Spleen (tissue), 11 donors: ENCODE results near the gene ENOX1. TPM values are rescaled to one million over a fixed set of nuclear protein-coding genes. Genes with fewer than 3 reads are reported as not detected.

ENCODE experiments used
- DNase-seq: peaks from one replicate; pipeline ENCODE4 v3.0.0-alpha.2; 2020
- H3K27ac ChIP-seq, 8 donors: fragments of 200-600 bp; sonication (generic) in 7 of 8; 1 replicate in 4 of 8; 2 replicates in 4 of 8; pipeline versions ENCODE4 v1.5.0 to v1.8.0; 2016 to 2021; ENCODE audit warnings: inconsistent platforms in 4 of 8, mild to moderate bottlenecking in 4 of 8, moderate library complexity in 1 of 8
- H3K27me3 ChIP-seq, 7 donors: fragments of 200-600 bp; sonication (generic) in 6 of 7; replicated peaks in 1 of 7; 1 replicate in 4 of 7; 2 replicates in 3 of 7; pipeline versions ENCODE4 v1.5.0 to v1.8.0; 2016 to 2021; ENCODE audit warnings: inconsistent platforms in 3 of 7, mild to moderate bottlenecking in 1 of 7
- H3K36me3 ChIP-seq, 6 donors: fragments of 200-600 bp; sonication (generic) in 5 of 6; 1 replicate in 4 of 6; 2 replicates in 2 of 6; pipeline versions ENCODE4 v1.5.0 to v1.8.0; 2016 to 2021; ENCODE audit warnings: inconsistent platforms in 2 of 6
- H3K4me1 ChIP-seq, 6 donors: fragments of 200-600 bp; sonication (generic) in 5 of 6; 1 replicate in 3 of 6; 2 replicates in 3 of 6; pipeline versions ENCODE4 v1.5.0 to v1.8.0; 2016 to 2021; ENCODE audit warnings: inconsistent platforms in 3 of 6
- H3K4me3 ChIP-seq, 8 donors: fragments of 200-600 bp; sonication (generic) in 7 of 8; 1 replicate in 4 of 8; 2 replicates in 4 of 8; pipeline versions ENCODE4 v1.5.0 to v1.8.0; 2016 to 2021; ENCODE audit warnings: inconsistent platforms in 4 of 8, mild to moderate bottlenecking in 4 of 8, moderate library complexity in 2 of 8
- H3K9me3 ChIP-seq, 8 donors: fragments of 200-600 bp; sonication (generic) in 7 of 8; 1 replicate in 4 of 8; 2 replicates in 4 of 8; pipeline versions ENCODE4 v1.5.0 to v1.8.0; 2016 to 2021; ENCODE audit warnings: inconsistent platforms in 4 of 8
- CTCF ChIP-seq, 11 experiments: fragments of 200-600 bp in 7 of 11; fragments of 450-650 bp in 4 of 11; sonication (generic) in 4 of 11; IDR thresholded peaks in 8 of 11; conservative IDR thresholded peaks in 3 of 11; 1 replicate in 7 of 11; 2 replicates in 4 of 11; pipeline versions ENCODE4 v1.4.0 to v1.8.0; 2016 to 2021; ENCODE audit warnings: antibody characterized with exemption in 11 of 11, inconsistent platforms in 4 of 11, mild to moderate bottlenecking in 1 of 11
- POLR2A ChIP-seq, 3 donors: fragments of 450-650 bp; IDR thresholded peaks; one replicate each; pipeline ENCODE4 v1.5.1; 2017; ENCODE audit warnings: antibody characterized with exemption in 3 of 3, mild to moderate bottlenecking in 1 of 3
- POLR2AphosphoS5 ChIP-seq, 3 donors: sonication (generic); formaldehyde crosslinking; IDR thresholded peaks; one replicate each; pipeline ENCODE4 v1.5.1; 2017; ENCODE audit warnings: antibody characterized with exemption in 3 of 3
- WGBS, 5 donors: extraction: QIAGEN DNeasy Blood & Tissue Kit in 3 of 5; methylation state at CpG; one replicate each; pipeline versions ENCODE4 v1.1.5 to v1.1.7; 2013 to 2018; 5-methylcytosine and 5-hydroxymethylcytosine counted together
- intact Hi-C: fragments of 100-400 bp; cut with DNase I; formaldehyde crosslinking; loops from one replicate; pipeline ENCODE4 v1.15.0; 2023; ENCODE audit warnings: low total_unique reads
- polyA plus RNA-seq, 3 donors: library from polyadenylated mRNA; stranded (reverse); fragments of 200-250 nt; gene quantifications; one replicate each; pipeline ENCODE4 v1.2.1, GENCODE V29; 2013
- total RNA-seq, 7 donors: library from RNA; depleted of rRNA in 3 of 7; stranded (reverse); fragments of >200 nt in 3 of 7; fragmentation: NEBNext Ultra II Directional in 4 of 7; extraction: Animal tissue kit (Norgen Biotek cat#: 25700) in 4 of 7; gene quantifications; one replicate each; pipeline versions ENCODE4 v1.1.0 to v1.2.1, GENCODE V29; 2016 to 2021
- donor health status: healthy with polysubstance abuse.
- donor health status: DM: no; HTN: no; CAD: no; lungs with moderate emphysema.
- donor health status: DM: no; HTN: no; CAD: no.
- donor health status: Bipolar disorder and iron deficiency.
- donor health status: healthy.
- donor health status: DM: no; HTN: no; CAD: no.
- donor health status: DM: yes; HTN: yes; CAD: no.

Gene ENOX1
- total and polyA plus RNA-seq, 10 donors, result 0.42 to 1.3 (median 0.54) TPM; not detected in 1

GRCh38 chr13:43240278-43240677, 546.5 kb downstream of the ENOX1 start:
- Histone ChIP-seq H3K27ac (no peak overlapping the region), H3K9me3 (no peaks in the 10 kb centered on the region), H3K4me1 (no peaks in the 10 kb centered on the region), H3K36me3 (no peaks in the 10 kb centered on the region), H3K4me3 (no peak overlapping the region), H3K27me3 (no peaks in the 10 kb centered on the region)
- intact Hi-C loops, result no loop called here
- TF ChIP-seq POLR2AphosphoS5 (IDR thresholded peaks at IDR 0.05) (no peak), POLR2A (IDR thresholded peaks at IDR 0.05) (no peak), CTCF (IDR thresholded peaks at IDR 0.05 in 8 of 11, conservative IDR thresholded peaks at IDR 0.05 in 3 of 11) (no peak)
- DNase-seq, result no peak

GRCh38 chr13:43239275-43239840, 547.4 kb downstream of the ENOX1 start:
- no peak for TF ChIP-seq POLR2AphosphoS5 (IDR thresholded peaks at IDR 0.05)
- H3K4me3 ChIP-seq, result no peak overlapping the region
- intact Hi-C loops, result no loop called here

GRCh38 chr13:43238341-43239083, 548.3 kb downstream of the ENOX1 start:
- no peak for DNase-seq

More at GRCh38 chr13:43239275-43239840, 547.4 kb downstream of the ENOX1 start:
- Histone ChIP-seq H3K4me1 (no peaks in the 10 kb centered on the region), H3K36me3 (no peaks in the 10 kb centered on the region), H3K27ac (no peak overlapping the region), H3K9me3 (no peaks in the 10 kb centered on the region), H3K27me3 (no peaks in the 10 kb centered on the region)
- no peak for DNase-seq

GRCh38 chr13:43237616-43238015, 549.2 kb downstream of the ENOX1 start:
- Histone ChIP-seq H3K36me3 (no peaks in the 10 kb centered on the region), H3K27ac (no peak overlapping the region), H3K4me1 (no peaks in the 10 kb centered on the region), H3K4me3 (no peak overlapping the region), H3K27me3 (no peaks in the 10 kb centered on the region), H3K9me3 (no peaks in the 10 kb centered on the region)
- TF ChIP-seq POLR2A (IDR thresholded peaks at IDR 0.05) (no peak), CTCF (IDR thresholded peaks at IDR 0.05 in 8 of 11, conservative IDR thresholded peaks at IDR 0.05 in 3 of 11) (no peak), POLR2AphosphoS5 (IDR thresholded peaks at IDR 0.05) (no peak)
- intact Hi-C loops, result no loop called here
- DNase-seq, result no peak
- WGBS, 5 donors, result 80 to 94% (median 89%) methylated on average over 4 of the region's 4 CpGs

More at GRCh38 chr13:43238341-43239083, 548.3 kb downstream of the ENOX1 start:
- Histone ChIP-seq H3K27me3 (no peaks in the 10 kb centered on the region), H3K4me1 (no peaks in the 10 kb centered on the region), H3K4me3 (no peak overlapping the region), H3K36me3 (no peaks in the 10 kb centered on the region), H3K27ac (no peak overlapping the region), H3K9me3 (no peaks in the 10 kb centered on the region)
- 91 to 98% (median 95%) methylated on average over 2 of the region's 2 CpGs for WGBS, 5 donors
- TF ChIP-seq POLR2AphosphoS5 (IDR thresholded peaks at IDR 0.05) (no peak), CTCF (IDR thresholded peaks at IDR 0.05 in 8 of 11, conservative IDR thresholded peaks at IDR 0.05 in 3 of 11) (no peak), POLR2A (IDR thresholded peaks at IDR 0.05) (no peak)
- intact Hi-C loops, result no loop called here
